ENCODE results near the gene TTYH3. TPM values are rescaled to one million over a fixed set of nuclear protein-coding genes. Genes with fewer than 3 reads are reported as not detected.
"Not testable (repeated sequence)": the region's sequence is repeated elsewhere in the genome, so short reads cannot be mapped to it uniquely, and the experiment has no call there.

Gene TTYH3
- polyA plus RNA-seq, 1 experiment = 55.7 TPM

DNA sequence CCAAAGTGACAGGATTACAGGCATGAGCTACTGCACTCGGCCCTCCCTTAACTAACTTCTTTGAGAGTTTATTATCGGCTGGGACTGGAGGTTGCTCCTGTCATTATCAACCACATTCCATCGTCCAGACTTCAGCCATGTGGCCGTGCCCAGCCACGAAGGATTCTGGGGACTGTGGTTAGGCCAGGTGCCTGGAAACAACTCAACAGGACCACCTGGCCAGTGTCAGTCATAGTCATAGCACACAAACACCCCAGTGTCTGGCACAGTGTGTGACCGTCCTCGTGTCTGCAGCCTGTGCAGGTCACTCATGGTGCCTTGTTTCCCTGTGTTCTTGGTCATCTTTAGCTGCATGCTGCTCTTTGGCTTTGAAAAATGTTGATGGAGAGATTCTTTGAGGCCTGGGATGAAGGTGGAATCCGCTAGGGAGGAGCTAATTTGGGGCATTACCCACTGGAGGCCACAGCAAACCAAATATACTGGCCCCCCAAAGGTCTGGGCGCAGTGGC is 43.5 kb downstream of the TTYH3 start:
- Histone ChIP-seq H3K27me3 (ENCODE audit: control insufficient read depth, insufficient read depth, low read length) (no peaks in the 10 kb centered on the region), H3K4me3 (ENCODE audit: low read depth, low read length) (no peak overlapping the region), H3K36me3 (ENCODE audit: control insufficient read depth, insufficient read depth, low read length) (no peaks in the 10 kb centered on the region)
- DNase-seq (ENCODE audit: low read depth) = no peak
- TF ChIP-seq, protein P1, sequence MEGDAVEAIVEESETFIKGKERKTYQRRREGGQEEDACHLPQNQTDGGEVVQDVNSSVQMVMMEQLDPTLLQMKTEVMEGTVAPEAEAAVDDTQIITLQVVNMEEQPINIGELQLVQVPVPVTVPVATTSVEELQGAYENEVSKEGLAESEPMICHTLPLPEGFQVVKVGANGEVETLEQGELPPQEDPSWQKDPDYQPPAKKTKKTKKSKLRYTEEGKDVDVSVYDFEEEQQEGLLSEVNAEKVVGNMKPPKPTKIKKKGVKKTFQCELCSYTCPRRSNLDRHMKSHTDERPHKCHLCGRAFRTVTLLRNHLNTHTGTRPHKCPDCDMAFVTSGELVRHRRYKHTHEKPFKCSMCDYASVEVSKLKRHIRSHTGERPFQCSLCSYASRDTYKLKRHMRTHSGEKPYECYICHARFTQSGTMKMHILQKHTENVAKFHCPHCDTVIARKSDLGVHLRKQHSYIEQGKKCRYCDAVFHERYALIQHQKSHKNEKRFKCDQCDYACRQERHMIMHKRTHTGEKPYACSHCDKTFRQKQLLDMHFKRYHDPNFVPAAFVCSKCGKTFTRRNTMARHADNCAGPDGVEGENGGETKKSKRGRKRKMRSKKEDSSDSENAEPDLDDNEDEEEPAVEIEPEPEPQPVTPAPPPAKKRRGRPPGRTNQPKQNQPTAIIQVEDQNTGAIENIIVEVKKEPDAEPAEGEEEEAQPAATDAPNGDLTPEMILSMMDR (IDR thresholded peaks at IDR 0.05; ENCODE audit: insufficient read depth, low read depth, low read length) = no peak
- ChIA-PET CTCF (interaction anchor here (1.1 kb wide), 1 partner anchor 223 kb away, joined by 3 read pairs; no protein-coding TSS in a partner anchor), POLR2A (no interaction called here)

GRCh38 chr7:2676576-2676975 is 44.8 kb downstream of the TTYH3 start:
- POLR2A ChIA-PET; H3K27me3 ChIP-seq (ENCODE audit: control insufficient read depth, insufficient read depth, low read length); H3K4me3 ChIP-seq (ENCODE audit: low read depth, low read length); DNase-seq (ENCODE audit: low read depth); H3K36me3 ChIP-seq (ENCODE audit: control insufficient read depth, insufficient read depth, low read length): not testable (repeated sequence)
- CTCF ChIA-PET = interaction anchor here (1.1 kb wide), 1 partner anchor 224 kb away, joined by 3 read pairs; no protein-coding TSS in a partner anchor

DNA sequence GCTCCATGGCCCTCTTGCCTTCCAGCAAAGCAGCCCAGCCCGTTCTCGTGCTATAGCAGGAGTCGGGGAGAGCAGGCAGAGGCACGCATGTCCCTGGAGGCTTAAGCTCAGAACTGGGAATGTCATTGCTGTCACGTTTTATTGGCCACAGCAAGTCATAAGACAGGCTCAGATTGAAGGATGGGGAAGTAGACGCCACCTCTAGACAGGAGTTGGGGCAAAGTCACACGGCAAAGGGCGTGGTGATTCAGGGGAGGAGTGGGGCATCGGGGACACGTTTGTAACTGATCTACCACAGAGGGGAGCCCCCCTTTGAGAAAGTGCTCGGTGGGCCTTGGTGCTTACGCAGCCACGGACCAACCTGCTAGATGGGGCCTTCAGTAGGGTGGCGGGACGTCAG is 46.7 kb downstream of the TTYH3 start:
- POLR2A ChIA-PET; CTCF ChIA-PET; DNase-seq (ENCODE audit: low read depth); H3K27me3 ChIP-seq (ENCODE audit: control insufficient read depth, insufficient read depth, low read length); H3K36me3 ChIP-seq (ENCODE audit: control insufficient read depth, insufficient read depth, low read length); H3K4me3 ChIP-seq (ENCODE audit: low read depth, low read length): not testable (repeated sequence)

DNA sequence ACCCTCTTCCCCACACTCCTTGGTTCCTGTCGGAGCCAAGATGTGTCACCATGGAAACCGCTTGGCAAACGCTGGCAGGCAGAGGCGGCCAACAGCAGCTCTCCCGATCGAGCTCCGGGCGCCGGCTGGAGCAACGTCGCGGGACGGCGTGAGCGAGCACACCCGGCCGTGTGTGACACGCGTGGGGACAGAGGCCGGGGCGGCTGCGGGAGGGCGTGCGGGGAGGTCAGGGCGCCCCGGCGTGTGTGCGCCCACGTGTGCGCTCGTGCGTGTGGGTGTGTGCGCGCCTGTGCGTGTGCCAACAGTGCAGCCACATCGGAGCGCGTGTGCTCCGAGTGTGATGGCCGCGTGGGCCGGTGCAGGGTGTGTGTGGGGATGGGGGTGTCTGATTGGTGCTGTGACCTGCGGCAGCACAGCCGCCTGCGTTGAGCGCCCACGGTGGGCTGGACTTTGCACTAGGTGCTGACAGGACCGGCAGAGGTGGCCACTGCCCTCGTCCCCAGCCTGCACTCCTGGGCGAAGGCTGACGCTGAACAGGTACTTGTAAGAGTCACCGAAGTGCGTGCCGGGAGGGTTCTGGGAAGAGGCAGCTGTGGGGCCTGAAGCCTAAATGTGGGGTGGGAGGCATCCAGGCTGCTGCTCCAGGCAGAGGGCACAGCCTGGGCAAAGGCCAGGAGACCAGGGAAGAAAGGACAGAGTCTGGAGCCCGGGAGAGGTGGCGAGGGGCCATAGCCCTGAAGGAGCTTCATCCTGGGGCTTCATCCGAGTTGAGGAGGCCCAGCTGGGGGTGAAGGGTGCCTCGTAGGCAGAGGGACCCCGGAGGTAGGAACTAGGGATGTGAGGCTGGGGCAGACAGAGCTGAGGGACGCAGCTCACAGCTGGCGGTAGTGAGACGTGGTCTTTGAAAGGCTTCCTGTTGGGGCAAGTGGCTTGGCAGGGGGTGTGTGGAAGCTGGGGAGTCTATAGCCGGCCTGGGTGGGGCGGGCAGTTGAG is 47.6 kb downstream of the TTYH3 start:
- CTCF ChIA-PET = interaction anchor here (0.7 to 4.2 kb wide), 10 partner anchors 12 to 231 kb away, joined by 3 to 47 read pairs (median 4); no protein-coding TSS in a partner anchor
- DNase-seq (ENCODE audit: low read depth); H3K27me3 ChIP-seq (ENCODE audit: control insufficient read depth, insufficient read depth, low read length); H3K36me3 ChIP-seq (ENCODE audit: control insufficient read depth, insufficient read depth, low read length); POLR2A ChIA-PET; H3K4me3 ChIP-seq (ENCODE audit: low read depth, low read length): not testable (repeated sequence)

- POLR2A ChIA-PET = no interaction called here
- TF ChIP-seq, protein P1 (IDR thresholded peaks at IDR 0.05; ENCODE audit: insufficient read depth, low read depth, low read length) = no peak
- CTCF ChIA-PET = interaction anchor here (0.7 to 4.2 kb wide), 17 partner anchors 8 to 232 kb away, joined by 3 to 47 read pairs (median 5); no protein-coding TSS in a partner anchor
- Histone ChIP-seq H3K4me3 (ENCODE audit: low read depth, low read length) (no peak overlapping the region), H3K36me3 (ENCODE audit: control insufficient read depth, insufficient read depth, low read length) (no peaks in the 10 kb centered on the region), H3K27me3 (ENCODE audit: control insufficient read depth, insufficient read depth, low read length) (no peaks in the 10 kb centered on the region)
- DNase-seq (ENCODE audit: low read depth) = no peak
Measured at GRCh38 chr7:2680256-2680655, 48.5 kb downstream of the TTYH3 start.

DNA sequence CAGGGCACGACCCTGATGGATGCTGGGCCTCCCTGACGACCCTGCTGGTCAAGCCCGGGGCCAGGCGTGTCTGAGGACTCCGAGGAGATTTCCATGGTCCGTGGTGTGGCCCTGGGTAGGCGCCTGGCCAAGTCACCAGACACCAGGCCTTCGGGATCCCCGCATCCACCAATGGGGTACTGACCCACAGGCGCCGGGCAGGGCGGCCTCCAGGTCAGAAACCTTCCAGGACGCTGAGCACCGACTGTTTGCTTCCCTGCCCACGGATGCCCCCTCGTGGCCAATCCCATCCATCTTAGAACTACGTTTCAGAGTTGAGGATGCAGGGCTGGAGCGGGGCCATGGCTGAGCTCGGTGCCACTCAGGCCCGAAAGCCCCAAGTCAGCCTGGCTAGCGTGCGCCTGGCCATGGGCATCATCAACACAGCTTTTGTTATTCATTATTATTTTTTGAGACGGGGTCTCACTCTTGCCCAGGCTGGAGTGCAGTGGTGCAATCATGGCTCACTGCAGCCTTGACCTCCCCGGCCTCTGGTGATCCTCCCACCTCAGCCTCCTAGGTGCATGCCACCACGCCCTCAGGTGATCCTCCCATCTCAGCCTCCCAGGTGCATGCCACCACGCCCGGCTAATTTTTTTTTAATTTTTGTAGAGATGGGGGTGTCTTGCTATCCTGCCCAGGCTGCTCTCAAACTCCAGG is 49.2 kb downstream of the TTYH3 start:
- DNase-seq (ENCODE audit: low read depth) = no peak
- TF ChIP-seq, protein P1 (IDR thresholded peaks at IDR 0.05; ENCODE audit: insufficient read depth, low read depth, low read length) = peak; percentile 81
- POLR2A ChIA-PET = no interaction called here
- Histone ChIP-seq H3K27me3 (ENCODE audit: control insufficient read depth, insufficient read depth, low read length) (no peaks in the 10 kb centered on the region), H3K36me3 (ENCODE audit: control insufficient read depth, insufficient read depth, low read length) (no peaks in the 10 kb centered on the region), H3K4me3 (ENCODE audit: low read depth, low read length) (no peak overlapping the region)
- CTCF ChIA-PET = interaction anchor here (0.6 to 4.2 kb wide), 23 partner anchors 9 to 230 kb away, joined by 3 to 47 read pairs (median 4); no protein-coding TSS in a partner anchor
